HFFc6 (cell line): ENCODE data around the gene CSMD2. TPM values are rescaled to one million over a fixed set of nuclear protein-coding genes. Genes with fewer than 3 reads are reported as not detected.

Experiments used
- DNase-seq: peaks from one replicate; pipeline ENCODE4 v3.0.0-alpha.2; 2018
- H3K27ac Mint-ChIP-seq: 2 replicates; pipeline ENCODE4 v1.8.0; 2020; ENCODE audit warnings: mild to moderate bottlenecking, mixed read lengths
- H3K27me3 Mint-ChIP-seq: 2 replicates; pipeline ENCODE4 v1.8.0; 2021; ENCODE audit warnings: mild to moderate bottlenecking, moderate library complexity, mixed read lengths; ENCODE audit not compliant: insufficient read depth
- H3K36me3 Mint-ChIP-seq: 2 replicates; pipeline ENCODE4 v1.8.0; 2021; ENCODE audit warnings: low read depth, mixed read lengths
- H3K4me1 Mint-ChIP-seq: 2 replicates; pipeline ENCODE4 v1.8.0; 2020; ENCODE audit warnings: low read depth, mixed read lengths
- H3K4me3 Mint-ChIP-seq: 2 replicates; pipeline ENCODE4 v1.8.0; 2020; ENCODE audit warnings: mild to moderate bottlenecking, moderate library complexity, mixed read lengths
- H3K9me3 Mint-ChIP-seq: 2 replicates; pipeline ENCODE4 v1.8.0; 2020; ENCODE audit warnings: mild to moderate bottlenecking, mixed read lengths
- CTCF ChIP-seq: fragments of 200-600 bp; sonication (generic); IDR thresholded peaks from 2 replicates; pipeline ENCODE4 v1.5.0; 2021; ENCODE audit warnings: antibody characterized with exemption, mild to moderate bottlenecking
- total RNA-seq, 6 experiments: library from RNA; stranded (reverse); fragmentation: NEBNext Ultra II Directional; extraction: Animal tissue kit (Norgen Biotek cat#: 25700); gene quantifications; 2 replicates in 1 of 6; 3 replicates in 5 of 6; pipeline ENCODE4 v1.2.3, GENCODE V29; 2021

The CSMD2 gene
- total RNA-seq, 6 experiments from 2014 or later = 0.77 to 3.2 (median 1.2) TPM

- Mint-ChIP-seq H3K36me3 (no peaks in the 10 kb centered on the region; the same call in 1 of the 2 replicates), H3K27me3 (no peaks in the 10 kb centered on the region), H3K9me3 (peaks cover 11% of the 10 kb centered on the region), H3K27ac (no peak overlapping the region), H3K4me3 (no peak overlapping the region), H3K4me1 (no peaks in the 10 kb centered on the region; the same call in 1 of the 2 replicates)
- no peak for TF ChIP-seq CTCF
- DNase-seq = no peak
Measured at GRCh38 chr1:33713058-33713877, 451.8 kb downstream of the CSMD2 start.

GRCh38 chr1:33712186-33712585 lies 452.8 kb downstream of the CSMD2 start:
- Mint-ChIP-seq H3K4me3 (no peak overlapping the region), H3K36me3 (no peaks in the 10 kb centered on the region; the same call in 1 of the 2 replicates), H3K4me1 (no peaks in the 10 kb centered on the region; the same call in 1 of the 2 replicates), H3K9me3 (peaks cover 11% of the 10 kb centered on the region), H3K27me3 (no peaks in the 10 kb centered on the region; the same call in 1 of the 2 replicates), H3K27ac (no peak overlapping the region)
- no peak for TF ChIP-seq CTCF
- DNase-seq = no peak

GRCh38 chr1:33711511-33711910 lies 453.5 kb downstream of the CSMD2 start:
- Mint-ChIP-seq H3K27ac (no peak overlapping the region), H3K4me3 (no peak overlapping the region), H3K4me1 (no peaks in the 10 kb centered on the region; the same call in 1 of the 2 replicates), H3K27me3 (no peaks in the 10 kb centered on the region; the same call in 1 of the 2 replicates), H3K9me3 (peaks cover 11% of the 10 kb centered on the region), H3K36me3 (no peaks in the 10 kb centered on the region; the same call in 1 of the 2 replicates)
- TF ChIP-seq CTCF = no peak
- DNase-seq = no peak

GRCh38 chr1:33710967-33711366 lies 454.1 kb downstream of the CSMD2 start:
- H3K4me1 Mint-ChIP-seq = no peaks in the 10 kb centered on the region; the same call in 1 of the 2 replicates
- no peak for DNase-seq
- no peaks in the 10 kb centered on the region; the same call in 1 of the 2 replicates for H3K36me3 Mint-ChIP-seq
- no peak for TF ChIP-seq CTCF
- no peak overlapping the region for H3K4me3 Mint-ChIP-seq
- no peak overlapping the region for H3K27ac Mint-ChIP-seq
- H3K27me3 Mint-ChIP-seq = no peaks in the 10 kb centered on the region; the same call in 1 of the 2 replicates
- peaks cover 11% of the 10 kb centered on the region for H3K9me3 Mint-ChIP-seq

GRCh38 chr1:33709783-33710718 lies 455.0 kb downstream of the CSMD2 start:
- no peak for TF ChIP-seq CTCF
- Mint-ChIP-seq H3K27me3 (no peaks in the 10 kb centered on the region; the same call in 1 of the 2 replicates), H3K36me3 (no peaks in the 10 kb centered on the region; the same call in 1 of the 2 replicates), H3K27ac (no peak overlapping the region), H3K9me3 (peaks cover 11% of the 10 kb centered on the region), H3K4me1 (no peaks in the 10 kb centered on the region; the same call in 1 of the 2 replicates), H3K4me3 (no peak overlapping the region)
- no peak for DNase-seq
